H9 (cell line): ENCODE results near the gene MRO. TPM values are rescaled to one million over a fixed set of nuclear protein-coding genes. Genes with fewer than 3 reads are reported as not detected.

Experiments
- DNase-seq: peaks from one replicate; pipeline ENCODE4 v3.0.0-alpha.2; 2017
- H2AFZ ChIP-seq: one replicate; pipeline ENCODE4 v1.6.1; 2013; ENCODE audit warnings: mild to moderate bottlenecking, low read length, control low read depth, moderate library complexity
- H2AK5ac ChIP-seq: 2 replicates; pipeline ENCODE4 v1.6.1; 2013; ENCODE audit warnings: low read length, control low read depth, mixed read lengths; ENCODE audit not compliant: insufficient read length
- H2BK120ac ChIP-seq: one replicate; pipeline ENCODE4 v1.6.1; 2013; ENCODE audit warnings: low read depth, mild to moderate bottlenecking, low read length, control low read depth, inconsistent platforms; ENCODE audit not compliant: poor library complexity, severe bottlenecking
- H2BK12ac ChIP-seq: 2 replicates; pipeline ENCODE4 v1.6.1; 2013; ENCODE audit warnings: low read length, control low read depth, mixed read lengths, low read depth; ENCODE audit not compliant: insufficient read length
- H2BK15ac ChIP-seq: 2 replicates; pipeline ENCODE4 v1.6.1; 2013; ENCODE audit warnings: low read depth, low read length, control low read depth
- H2BK20ac ChIP-seq: one replicate; pipeline ENCODE4 v1.6.1; 2013; ENCODE audit warnings: low read depth, mild to moderate bottlenecking, low read length, control low read depth, inconsistent platforms; ENCODE audit not compliant: poor library complexity, severe bottlenecking
- H2BK5ac ChIP-seq: 2 replicates; pipeline ENCODE4 v1.6.1; 2013; ENCODE audit warnings: low read length, control low read depth, mixed read lengths; ENCODE audit not compliant: insufficient read length
- H3K14ac ChIP-seq: 2 replicates; pipeline ENCODE4 v1.6.1; 2013; ENCODE audit warnings: low read length, control low read depth; ENCODE audit not compliant: insufficient read depth
- H3K18ac ChIP-seq: 2 replicates; pipeline ENCODE4 v1.6.1; 2013; ENCODE audit warnings: low read depth, mild to moderate bottlenecking, mixed read lengths, low read length, control low read depth; ENCODE audit not compliant: insufficient read length
- H3K23ac ChIP-seq: 2 replicates; pipeline ENCODE4 v1.6.1; 2013; ENCODE audit warnings: low read length, control low read depth, mixed read lengths, low read depth; ENCODE audit not compliant: insufficient read length
- H3K23me2 ChIP-seq: 2 replicates; pipeline ENCODE4 v1.6.1; 2013; ENCODE audit warnings: low read depth, mild to moderate bottlenecking, mixed read lengths, low read length, control low read depth; ENCODE audit not compliant: insufficient read length, poor library complexity, severe bottlenecking
- H3K27ac ChIP-seq: 2 replicates; pipeline ENCODE4 v1.5.1; 2013; ENCODE audit warnings: low read length, control low read depth, mixed read lengths, low read depth; ENCODE audit not compliant: insufficient read length
- H3K27me3 ChIP-seq: 2 replicates; pipeline ENCODE4 v1.6.1; 2013; ENCODE audit warnings: low read length, control low read depth, inconsistent platforms; ENCODE audit not compliant: insufficient read depth
- H3K4ac ChIP-seq: 2 replicates; pipeline ENCODE4 v1.6.1; 2013; ENCODE audit warnings: low read depth, mild to moderate bottlenecking, control low read depth, inconsistent platforms, low read length, moderate library complexity
- H3K4me1 ChIP-seq: 2 replicates; pipeline ENCODE4 v1.6.1; 2013; ENCODE audit warnings: low read length, control low read depth, inconsistent platforms; ENCODE audit not compliant: insufficient read depth
- H3K4me2 ChIP-seq: 2 replicates; pipeline ENCODE4 v1.6.1; 2013; ENCODE audit warnings: low read length, control low read depth, mixed read lengths; ENCODE audit not compliant: insufficient read length, insufficient read depth
- H3K56ac ChIP-seq: 2 replicates; pipeline ENCODE4 v1.6.1; 2013; ENCODE audit warnings: low read depth, mild to moderate bottlenecking, mixed read lengths, low read length, control low read depth; ENCODE audit not compliant: insufficient read length
- H3K79me1 ChIP-seq: 2 replicates; pipeline ENCODE4 v1.6.1; 2013; ENCODE audit warnings: low read depth, mild to moderate bottlenecking, moderate library complexity, low read length, control low read depth, inconsistent platforms; ENCODE audit not compliant: insufficient read depth, poor library complexity, severe bottlenecking
- H3K79me2 ChIP-seq: 2 replicates; pipeline ENCODE4 v1.6.1; 2013; ENCODE audit warnings: low read length, control low read depth, inconsistent platforms; ENCODE audit not compliant: insufficient read depth
- H3K9ac ChIP-seq: 2 replicates; pipeline ENCODE4 v1.6.1; 2013; ENCODE audit warnings: low read length, control low read depth, mixed read lengths; ENCODE audit not compliant: insufficient read length; ENCODE audit errors: extremely low read depth
- H3K9me3 ChIP-seq: one replicate; pipeline ENCODE4 v1.6.1; 2013; ENCODE audit warnings: low read depth, low read length, inconsistent platforms; ENCODE audit not compliant: control insufficient read depth
- H3T11ph ChIP-seq: one replicate; pipeline ENCODE4 v1.6.1; 2013; ENCODE audit warnings: mild to moderate bottlenecking, low read length, control low read depth, inconsistent platforms
- H4K20me1 ChIP-seq: one replicate; pipeline ENCODE4 v1.6.1; 2013; ENCODE audit not compliant: control insufficient read depth, insufficient read length, insufficient read depth
- H4K5ac ChIP-seq: 2 replicates; pipeline ENCODE4 v1.6.1; 2013; ENCODE audit warnings: low read depth, mild to moderate bottlenecking, mixed read lengths, low read length, control low read depth; ENCODE audit not compliant: insufficient read length
- H4K8ac ChIP-seq: replicated peaks from 2 replicates; pipeline ENCODE4 v1.6.1; 2013; ENCODE audit warnings: low read length, control low read depth, mixed read lengths, low read depth; ENCODE audit not compliant: insufficient read length
- H4K91ac ChIP-seq: 2 replicates; pipeline ENCODE4 v1.6.1; 2013; ENCODE audit warnings: low read depth, mild to moderate bottlenecking, moderate library complexity, mixed read lengths, low read length, control low read depth; ENCODE audit not compliant: insufficient read length
- H3K27ac Mint-ChIP-seq, 3 experiments: 2 replicates in 2 of 3; 3 replicates in 1 of 3; pipeline ENCODE4 v1.8.0; 2020 to 2021; ENCODE audit warnings: mixed read lengths in 3 of 3, mild to moderate bottlenecking in 1 of 3, moderate library complexity in 1 of 3
- H3K27me3 Mint-ChIP-seq: 2 replicates; pipeline ENCODE4 v1.8.0; 2021; ENCODE audit warnings: low read depth, mild to moderate bottlenecking, moderate library complexity, mixed read lengths
- H3K36me3 Mint-ChIP-seq, 3 experiments: 2 replicates in 2 of 3; 3 replicates in 1 of 3; pipeline ENCODE4 v1.8.0; 2020 to 2021; ENCODE audit warnings: low read depth in 3 of 3, mixed read lengths in 3 of 3; ENCODE audit not compliant: insufficient read depth in 1 of 3
- H3K4me1 Mint-ChIP-seq, 2 experiments: 2 replicates each; pipeline ENCODE4 v1.8.0; 2020; ENCODE audit warnings: mixed read lengths in 2 of 2
- H3K4me3 Mint-ChIP-seq, 2 experiments: 2 replicates in 1 of 2; 3 replicates in 1 of 2; pipeline ENCODE4 v1.8.0; 2020 to 2021; ENCODE audit warnings: mild to moderate bottlenecking in 2 of 2, mixed read lengths in 2 of 2, moderate library complexity in 1 of 2
- H3K9me3 Mint-ChIP-seq, 2 experiments: 2 replicates in 1 of 2; 3 replicates in 1 of 2; pipeline ENCODE4 v1.8.0; 2020; ENCODE audit warnings: mild to moderate bottlenecking in 2 of 2, mixed read lengths in 2 of 2, moderate library complexity in 1 of 2
- WGBS: extraction: QIAGEN DNeasy Blood & Tissue Kit; methylation state at CpG from one replicate; pipeline ENCODE4 v1.1.7; 2013; ENCODE audit warnings: missing lambda C conversion rate, low lambda C conversion rate, mixed read lengths; ENCODE audit not compliant: insufficient read length; ENCODE audit errors: extremely low coverage; 5-methylcytosine and 5-hydroxymethylcytosine counted together
- total RNA-seq: library from RNA; stranded (reverse); gene quantifications from 2 replicates; pipeline ENCODE4 v1.2.1, GENCODE V29; 2021
- TF ChIP-seq, protein P1 (sequence below): fragments of 200-600 bp; sonication (generic); conservative IDR thresholded peaks from 3 replicates; pipeline ENCODE4 v1.8.0; 2021; ENCODE audit warnings: antibody characterized with exemption, mild to moderate bottlenecking

Gene MRO
- total RNA-seq, 1 experiment from 2014 or later: 0.57 TPM

GRCh38 chr18:50790948-50791347 is 28.9 kb downstream of the MRO start:
- H4K20me1 ChIP-seq: no peaks in the 10 kb centered on the region
- no peak overlapping the region for H3K27ac ChIP-seq
- no peak overlapping the region for H2BK120ac ChIP-seq
- H3K79me1 ChIP-seq: no peaks in the 10 kb centered on the region
- no peaks in the 10 kb centered on the region for H3K4me1 ChIP-seq
- no peak overlapping the region for H3K56ac ChIP-seq
- no peak overlapping the region for H4K5ac ChIP-seq
- H2BK20ac ChIP-seq: no peak overlapping the region
- H3K27me3 ChIP-seq: no peaks in the 10 kb centered on the region
- no peak overlapping the region for H2AK5ac ChIP-seq
- no peak overlapping the region for H3K23ac ChIP-seq
- WGBS: no CpG with 5 or more reads among the region's 3 CpGs
- H2BK15ac ChIP-seq: no peak overlapping the region
- H3K18ac ChIP-seq: no peak overlapping the region
- DNase-seq: no peak
- no peak overlapping the region for H3K27ac Mint-ChIP-seq
- H4K8ac ChIP-seq: no peak overlapping the region
- H2AFZ ChIP-seq: no peak overlapping the region
- H3K9me3 Mint-ChIP-seq: no peaks in the 10 kb centered on the region
- H3K27me3 Mint-ChIP-seq: no peaks in the 10 kb centered on the region
- H2BK12ac ChIP-seq: no peak overlapping the region
- TF ChIP-seq, protein P1, sequence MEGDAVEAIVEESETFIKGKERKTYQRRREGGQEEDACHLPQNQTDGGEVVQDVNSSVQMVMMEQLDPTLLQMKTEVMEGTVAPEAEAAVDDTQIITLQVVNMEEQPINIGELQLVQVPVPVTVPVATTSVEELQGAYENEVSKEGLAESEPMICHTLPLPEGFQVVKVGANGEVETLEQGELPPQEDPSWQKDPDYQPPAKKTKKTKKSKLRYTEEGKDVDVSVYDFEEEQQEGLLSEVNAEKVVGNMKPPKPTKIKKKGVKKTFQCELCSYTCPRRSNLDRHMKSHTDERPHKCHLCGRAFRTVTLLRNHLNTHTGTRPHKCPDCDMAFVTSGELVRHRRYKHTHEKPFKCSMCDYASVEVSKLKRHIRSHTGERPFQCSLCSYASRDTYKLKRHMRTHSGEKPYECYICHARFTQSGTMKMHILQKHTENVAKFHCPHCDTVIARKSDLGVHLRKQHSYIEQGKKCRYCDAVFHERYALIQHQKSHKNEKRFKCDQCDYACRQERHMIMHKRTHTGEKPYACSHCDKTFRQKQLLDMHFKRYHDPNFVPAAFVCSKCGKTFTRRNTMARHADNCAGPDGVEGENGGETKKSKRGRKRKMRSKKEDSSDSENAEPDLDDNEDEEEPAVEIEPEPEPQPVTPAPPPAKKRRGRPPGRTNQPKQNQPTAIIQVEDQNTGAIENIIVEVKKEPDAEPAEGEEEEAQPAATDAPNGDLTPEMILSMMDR: no peak
- no peaks in the 10 kb centered on the region for H3K9me3 ChIP-seq
- peaks cover 17 to 22% of the 10 kb centered on the region in 2 experiments for H3K4me1 Mint-ChIP-seq
- no peak overlapping the region for H4K91ac ChIP-seq
- H3K4me3 Mint-ChIP-seq: no peak overlapping the region
- H3T11ph ChIP-seq: no peak overlapping the region
- H3K9ac ChIP-seq: no peak overlapping the region
- H3K79me2 ChIP-seq: no peaks in the 10 kb centered on the region
- H3K4me2 ChIP-seq: no peak overlapping the region
- H3K14ac ChIP-seq: no peak overlapping the region
- no peaks in the 10 kb centered on the region for H3K23me2 ChIP-seq
- H3K36me3 Mint-ChIP-seq: no peaks in the 10 kb centered on the region
- no peak overlapping the region for H2BK5ac ChIP-seq
- H3K4ac ChIP-seq: no peak overlapping the region
